Measurements from ENCODE around the gene TGFBI. TPM values are rescaled to one million over a fixed set of nuclear protein-coding genes. Genes with fewer than 3 reads are reported as not detected.

The TGFBI gene
- total RNA-seq, 2 donors from 2014 or later, result 47.5 to 63.3 TPM

DNA sequence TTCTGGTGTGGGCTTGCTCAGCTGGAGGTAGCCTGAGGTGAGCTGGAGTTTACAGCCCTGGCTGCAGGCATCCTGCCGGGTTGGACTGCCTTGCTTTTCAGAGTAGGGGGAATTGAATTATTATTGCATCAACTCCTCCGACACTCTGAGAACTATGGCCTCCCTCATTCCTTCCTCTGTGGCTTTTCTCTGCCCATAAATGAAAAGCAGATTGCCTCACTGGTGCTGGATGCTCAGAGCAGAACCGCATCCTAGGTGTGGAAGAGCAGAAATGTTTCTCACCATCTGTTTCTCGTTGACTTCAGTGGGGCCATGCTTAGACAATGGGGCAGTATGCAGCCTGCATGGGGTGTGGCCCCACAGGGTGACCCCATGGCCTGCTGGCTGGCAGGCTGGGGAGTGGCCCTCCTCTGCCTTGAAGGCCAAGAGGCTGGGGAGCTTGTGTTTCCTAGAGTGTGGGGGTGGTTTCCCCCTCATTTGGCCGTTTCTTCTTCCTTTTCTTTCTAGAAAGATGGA lies 27.3 kb upstream of the TGFBI start:
- TF ChIP-seq, protein P1, sequence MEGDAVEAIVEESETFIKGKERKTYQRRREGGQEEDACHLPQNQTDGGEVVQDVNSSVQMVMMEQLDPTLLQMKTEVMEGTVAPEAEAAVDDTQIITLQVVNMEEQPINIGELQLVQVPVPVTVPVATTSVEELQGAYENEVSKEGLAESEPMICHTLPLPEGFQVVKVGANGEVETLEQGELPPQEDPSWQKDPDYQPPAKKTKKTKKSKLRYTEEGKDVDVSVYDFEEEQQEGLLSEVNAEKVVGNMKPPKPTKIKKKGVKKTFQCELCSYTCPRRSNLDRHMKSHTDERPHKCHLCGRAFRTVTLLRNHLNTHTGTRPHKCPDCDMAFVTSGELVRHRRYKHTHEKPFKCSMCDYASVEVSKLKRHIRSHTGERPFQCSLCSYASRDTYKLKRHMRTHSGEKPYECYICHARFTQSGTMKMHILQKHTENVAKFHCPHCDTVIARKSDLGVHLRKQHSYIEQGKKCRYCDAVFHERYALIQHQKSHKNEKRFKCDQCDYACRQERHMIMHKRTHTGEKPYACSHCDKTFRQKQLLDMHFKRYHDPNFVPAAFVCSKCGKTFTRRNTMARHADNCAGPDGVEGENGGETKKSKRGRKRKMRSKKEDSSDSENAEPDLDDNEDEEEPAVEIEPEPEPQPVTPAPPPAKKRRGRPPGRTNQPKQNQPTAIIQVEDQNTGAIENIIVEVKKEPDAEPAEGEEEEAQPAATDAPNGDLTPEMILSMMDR (IDR thresholded peaks at IDR 0.05), result no peak
- no peak for DNase-seq
- Histone ChIP-seq H3K27ac (no peak overlapping the region), H3K4me3 (no peak overlapping the region), H3K36me3 (no peaks in the 10 kb centered on the region), H3K27me3 (no peaks in the 10 kb centered on the region), H3K9ac (ENCODE audit: low read depth in 2 of 2, low read length in 2 of 2) (no peak overlapping the region), H3K9me3 (no peaks in the 10 kb centered on the region), H3K4me1 (no peaks in the 10 kb centered on the region)
- intact Hi-C loops (cut with DNase I), result no loop called here

DNA sequence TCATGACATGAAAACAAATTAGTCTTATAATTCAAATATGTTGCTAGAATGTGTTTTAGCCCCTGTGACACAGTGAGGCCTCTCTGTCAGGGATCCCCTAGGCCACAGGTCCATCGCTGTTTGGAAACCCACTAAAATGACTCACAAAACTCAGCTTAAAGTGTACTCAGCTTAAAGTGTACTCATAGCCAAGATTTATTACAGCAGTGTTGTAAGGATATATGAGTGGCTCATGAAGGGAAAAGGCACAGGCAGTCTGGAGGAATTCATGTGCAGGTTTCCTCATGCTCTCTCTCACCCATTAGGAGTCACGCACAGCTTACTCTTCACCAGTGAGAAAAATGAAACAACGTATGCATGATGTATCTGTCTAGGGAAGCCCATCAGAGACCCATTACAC lies 24.4 kb upstream of the TGFBI start:
- Histone ChIP-seq H3K9me3 (no peaks in the 10 kb centered on the region), H3K36me3 (no peaks in the 10 kb centered on the region), H3K4me1 (no peaks in the 10 kb centered on the region), H3K9ac (ENCODE audit: low read depth in 2 of 2, low read length in 2 of 2) (no peak overlapping the region), H3K4me3 (no peak overlapping the region), H3K27ac (no peak overlapping the region), H3K27me3 (no peaks in the 10 kb centered on the region)
- intact Hi-C loops (cut with DNase I), result no loop called here
- TF ChIP-seq, protein P1 (IDR thresholded peaks at IDR 0.05), result no peak
- no peak for DNase-seq

DNA sequence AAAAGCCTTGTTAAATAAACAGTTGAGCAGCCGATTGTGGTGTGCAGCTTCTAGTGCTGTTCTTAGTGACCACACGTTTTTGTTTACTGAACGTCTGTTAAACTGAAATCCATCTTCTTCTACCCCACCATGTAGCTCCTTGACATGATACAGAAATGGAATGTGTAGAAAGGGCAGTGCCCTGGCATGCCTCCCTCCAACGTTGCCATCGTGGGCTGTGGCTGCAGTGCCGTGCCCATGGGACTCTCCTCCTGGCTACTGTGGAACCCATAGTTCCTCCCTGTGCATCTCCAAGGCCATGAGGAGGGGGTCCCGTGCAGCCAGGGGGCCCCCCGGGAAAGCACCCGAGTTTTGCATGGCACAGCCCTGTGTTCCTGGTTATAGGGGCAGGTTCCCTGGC lies 23.3 kb upstream of the TGFBI start:
- no peak overlapping the region for H3K9ac ChIP-seq (ENCODE audit: low read depth in 2 of 2, low read length in 2 of 2)
- TF ChIP-seq, protein P1 (IDR thresholded peaks at IDR 0.05), result no peak
- no peaks in the 10 kb centered on the region for H3K4me1 ChIP-seq
- no peaks in the 10 kb centered on the region for H3K9me3 ChIP-seq
- no peaks in the 10 kb centered on the region for H3K36me3 ChIP-seq
- intact Hi-C loops (cut with DNase I), result no loop called here
- no peaks in the 10 kb centered on the region for H3K27me3 ChIP-seq
- peak; percentile 12 for DNase-seq
- no peak overlapping the region for H3K27ac ChIP-seq
- no peak overlapping the region for H3K4me3 ChIP-seq

DNA sequence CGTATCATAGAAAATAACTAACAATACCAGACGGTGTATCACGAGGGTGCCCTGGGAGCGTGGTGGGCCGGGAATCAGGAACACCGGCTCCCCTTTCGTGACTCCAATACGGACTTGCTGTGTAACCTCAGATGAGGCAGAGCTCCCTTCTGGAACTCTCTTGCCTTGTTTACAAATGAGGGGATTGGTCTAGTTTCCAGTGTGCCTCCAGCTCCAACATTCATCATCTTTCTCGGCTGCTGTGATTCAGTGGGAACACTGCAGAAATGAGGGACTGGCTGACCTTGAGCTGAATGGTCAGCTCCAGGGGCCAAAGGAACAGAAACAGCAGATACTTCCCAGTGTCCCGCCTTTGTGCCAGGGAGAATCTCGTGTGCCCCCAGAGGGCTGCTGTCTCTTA lies 22.6 kb upstream of the TGFBI start:
- peak; percentile 13 for DNase-seq
- no peak overlapping the region for H3K27ac ChIP-seq
- H3K36me3 ChIP-seq, result no peaks in the 10 kb centered on the region
- H3K4me1 ChIP-seq, result no peaks in the 10 kb centered on the region
- TF ChIP-seq, protein P1 (IDR thresholded peaks at IDR 0.05), result no peak
- no peaks in the 10 kb centered on the region for H3K9me3 ChIP-seq
- no peaks in the 10 kb centered on the region for H3K27me3 ChIP-seq
- H3K4me3 ChIP-seq, result no peak overlapping the region
- intact Hi-C loops (cut with DNase I), result no loop called here
- H3K9ac ChIP-seq (ENCODE audit: low read depth in 2 of 2, low read length in 2 of 2), result no peak overlapping the region

DNA sequence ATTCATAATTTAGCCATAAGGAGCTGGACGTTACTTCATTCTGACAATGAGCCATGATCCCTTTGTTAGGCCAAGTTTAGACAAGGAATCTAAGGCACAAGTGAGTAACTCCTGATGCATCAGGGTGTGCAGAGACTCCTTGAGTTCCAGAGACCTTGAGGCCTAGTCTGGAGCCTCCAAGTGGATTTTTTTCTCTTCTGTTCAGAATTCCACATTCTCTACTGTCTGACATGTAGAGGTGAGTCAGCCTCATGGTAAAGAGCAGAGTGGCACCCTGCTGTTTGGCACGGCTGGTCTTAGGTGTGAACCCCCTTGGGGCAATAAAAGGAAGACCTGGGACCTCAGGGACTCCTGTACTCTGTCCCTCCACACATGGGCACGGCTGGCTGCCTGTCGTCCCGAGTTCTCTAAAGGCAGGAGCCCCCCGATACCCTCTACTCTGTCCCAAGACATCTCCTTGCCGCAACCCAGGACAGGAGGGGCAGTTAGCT lies 22.0 kb upstream of the TGFBI start:
- intact Hi-C loops (cut with DNase I), result no loop called here
- H3K36me3 ChIP-seq, result no peaks in the 10 kb centered on the region
- DNase-seq, result peak; percentile 5
- no peaks in the 10 kb centered on the region for H3K27me3 ChIP-seq
- H3K9me3 ChIP-seq, result no peaks in the 10 kb centered on the region
- no peak overlapping the region for H3K9ac ChIP-seq (ENCODE audit: low read depth in 2 of 2, low read length in 2 of 2)
- no peaks in the 10 kb centered on the region for H3K4me1 ChIP-seq
- no peak overlapping the region for H3K27ac ChIP-seq
- TF ChIP-seq, protein P1 (IDR thresholded peaks at IDR 0.05), result no peak
- no peak overlapping the region for H3K4me3 ChIP-seq

Data from colonic mucosa (tissue), 4 donors.